ENCODE measurements around the gene NACA2. TPM values are rescaled to one million over a fixed set of nuclear protein-coding genes. Genes with fewer than 3 reads are reported as not detected.

The NACA2 gene
- polyA plus RNA-seq, 1 experiment, result not detected

DNA sequence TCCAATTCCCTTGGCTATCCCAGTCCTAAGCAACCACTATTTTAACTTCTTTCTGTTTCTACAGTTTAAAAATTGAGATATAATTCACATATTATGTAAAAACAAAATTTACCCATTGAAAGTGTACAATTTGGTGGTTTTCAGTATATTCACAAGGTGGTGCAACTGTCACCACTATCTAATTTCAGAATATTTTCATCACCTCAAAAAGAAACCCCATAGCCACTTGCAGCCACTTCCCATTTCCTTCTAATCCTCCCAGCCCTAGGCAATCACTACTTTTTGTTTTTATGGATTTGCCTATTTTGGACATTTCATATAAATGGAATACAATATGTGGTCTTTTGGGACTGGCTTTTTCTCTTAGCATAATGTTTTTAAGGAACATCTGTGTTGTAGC lies 36.1 kb upstream of the NACA2 start:
- no peaks in the 10 kb centered on the region; the same call in 1 of the 2 replicates for H3K27me3 ChIP-seq (ENCODE audit: control insufficient read depth, insufficient read depth, low read length)
- H3K36me3 ChIP-seq (ENCODE audit: control insufficient read depth, insufficient read depth, low read length), result no peaks in the 10 kb centered on the region
- DNase-seq (ENCODE audit: low read depth), result no peak
- ChIA-PET CTCF (no interaction called here), POLR2A (no interaction called here)
- TF ChIP-seq, protein P1, sequence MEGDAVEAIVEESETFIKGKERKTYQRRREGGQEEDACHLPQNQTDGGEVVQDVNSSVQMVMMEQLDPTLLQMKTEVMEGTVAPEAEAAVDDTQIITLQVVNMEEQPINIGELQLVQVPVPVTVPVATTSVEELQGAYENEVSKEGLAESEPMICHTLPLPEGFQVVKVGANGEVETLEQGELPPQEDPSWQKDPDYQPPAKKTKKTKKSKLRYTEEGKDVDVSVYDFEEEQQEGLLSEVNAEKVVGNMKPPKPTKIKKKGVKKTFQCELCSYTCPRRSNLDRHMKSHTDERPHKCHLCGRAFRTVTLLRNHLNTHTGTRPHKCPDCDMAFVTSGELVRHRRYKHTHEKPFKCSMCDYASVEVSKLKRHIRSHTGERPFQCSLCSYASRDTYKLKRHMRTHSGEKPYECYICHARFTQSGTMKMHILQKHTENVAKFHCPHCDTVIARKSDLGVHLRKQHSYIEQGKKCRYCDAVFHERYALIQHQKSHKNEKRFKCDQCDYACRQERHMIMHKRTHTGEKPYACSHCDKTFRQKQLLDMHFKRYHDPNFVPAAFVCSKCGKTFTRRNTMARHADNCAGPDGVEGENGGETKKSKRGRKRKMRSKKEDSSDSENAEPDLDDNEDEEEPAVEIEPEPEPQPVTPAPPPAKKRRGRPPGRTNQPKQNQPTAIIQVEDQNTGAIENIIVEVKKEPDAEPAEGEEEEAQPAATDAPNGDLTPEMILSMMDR (IDR thresholded peaks at IDR 0.05; ENCODE audit: insufficient read depth, low read depth, low read length), result no peak
- H3K4me3 ChIP-seq (ENCODE audit: low read depth, low read length), result no peak overlapping the region

DNA sequence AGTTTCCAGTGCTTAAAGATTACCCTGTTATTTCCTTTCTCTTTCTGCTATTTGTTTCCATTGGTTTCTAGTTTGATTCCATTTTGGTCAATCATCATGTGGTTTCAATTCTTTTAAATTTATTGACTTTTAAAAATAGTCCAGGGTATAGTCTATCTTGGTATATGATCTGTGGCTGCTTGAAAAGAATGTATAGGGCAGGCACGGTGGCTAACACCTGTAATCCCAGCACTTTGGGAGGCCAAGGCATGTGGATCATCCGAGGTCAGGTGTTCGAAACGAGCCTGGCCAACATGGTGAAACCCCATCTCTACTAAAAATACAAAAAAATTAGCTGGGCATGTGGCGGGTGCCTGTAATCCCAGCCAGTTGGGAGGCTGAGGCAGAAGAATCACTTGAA lies 34.5 kb upstream of the NACA2 start:
- Histone ChIP-seq H3K4me3 (ENCODE audit: low read depth, low read length) (no peak overlapping the region), H3K36me3 (ENCODE audit: control insufficient read depth, insufficient read depth, low read length) (no peaks in the 10 kb centered on the region), H3K27me3 (ENCODE audit: control insufficient read depth, insufficient read depth, low read length) (no peaks in the 10 kb centered on the region; the same call in 1 of the 2 replicates)
- TF ChIP-seq, protein P1 (IDR thresholded peaks at IDR 0.05; ENCODE audit: insufficient read depth, low read depth, low read length), result no peak
- ChIA-PET POLR2A (no interaction called here), CTCF (no interaction called here)
- no peak for DNase-seq (ENCODE audit: low read depth)

DNA sequence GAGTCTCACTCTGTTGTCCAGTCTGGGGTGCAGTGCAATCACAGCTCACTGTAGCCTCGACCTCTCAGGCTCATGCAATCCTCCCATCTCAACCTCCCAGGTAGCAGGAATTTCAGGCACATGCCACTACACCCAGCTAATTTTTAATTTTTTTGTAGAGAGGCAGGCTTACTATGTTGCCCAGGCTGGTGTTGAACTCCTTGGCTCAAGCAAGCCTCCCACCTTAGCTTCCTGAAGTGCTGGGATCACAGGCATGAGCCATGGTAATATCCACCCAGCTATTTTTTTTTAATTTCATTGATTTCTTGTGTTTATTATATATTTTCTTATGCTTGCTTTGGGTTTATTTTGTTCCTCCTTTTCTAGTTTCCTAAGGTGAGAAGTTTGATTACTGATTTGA lies 33.9 kb upstream of the NACA2 start:
- no peaks in the 10 kb centered on the region; the same call in 1 of the 2 replicates for H3K27me3 ChIP-seq (ENCODE audit: control insufficient read depth, insufficient read depth, low read length)
- no peaks in the 10 kb centered on the region for H3K36me3 ChIP-seq (ENCODE audit: control insufficient read depth, insufficient read depth, low read length)
- ChIA-PET POLR2A (no interaction called here), CTCF (no interaction called here)
- no peak for DNase-seq (ENCODE audit: low read depth)
- TF ChIP-seq, protein P1 (IDR thresholded peaks at IDR 0.05; ENCODE audit: insufficient read depth, low read depth, low read length), result no peak
- no peak overlapping the region for H3K4me3 ChIP-seq (ENCODE audit: low read depth, low read length)

DNA sequence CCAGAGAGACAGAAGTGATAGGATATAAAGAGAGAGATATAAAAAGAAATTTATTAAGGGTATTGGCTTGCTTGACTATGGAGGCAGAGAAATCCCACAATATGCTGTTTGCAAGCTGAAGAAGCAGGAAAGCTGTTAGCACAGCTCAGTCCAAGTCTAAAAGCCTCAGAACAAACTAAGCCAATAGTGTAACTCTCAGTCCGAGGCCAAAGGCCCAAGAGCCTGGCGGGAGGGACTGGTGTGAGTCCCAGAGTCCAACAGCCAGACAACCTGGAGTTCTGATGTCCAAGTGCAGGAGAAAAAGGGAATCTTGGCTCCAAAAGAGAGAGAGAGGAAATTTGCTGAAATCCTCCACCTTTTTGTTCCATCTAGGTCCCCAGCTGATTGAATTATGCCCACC lies 30.3 kb upstream of the NACA2 start:
- Histone ChIP-seq H3K27me3 (ENCODE audit: control insufficient read depth, insufficient read depth, low read length) (no peaks in the 10 kb centered on the region), H3K4me3 (ENCODE audit: low read depth, low read length) (no peak overlapping the region), H3K36me3 (ENCODE audit: control insufficient read depth, insufficient read depth, low read length) (no peaks in the 10 kb centered on the region)
- ChIA-PET CTCF (interaction anchor here (1.1 to 2.4 kb wide), 3 partner anchors 9 to 221 kb away, joined by 3 to 6 read pairs (median 4); no protein-coding TSS in a partner anchor), POLR2A (no interaction called here)
- TF ChIP-seq, protein P1 (IDR thresholded peaks at IDR 0.05; ENCODE audit: insufficient read depth, low read depth, low read length), result no peak
- no peak for DNase-seq (ENCODE audit: low read depth)

DNA sequence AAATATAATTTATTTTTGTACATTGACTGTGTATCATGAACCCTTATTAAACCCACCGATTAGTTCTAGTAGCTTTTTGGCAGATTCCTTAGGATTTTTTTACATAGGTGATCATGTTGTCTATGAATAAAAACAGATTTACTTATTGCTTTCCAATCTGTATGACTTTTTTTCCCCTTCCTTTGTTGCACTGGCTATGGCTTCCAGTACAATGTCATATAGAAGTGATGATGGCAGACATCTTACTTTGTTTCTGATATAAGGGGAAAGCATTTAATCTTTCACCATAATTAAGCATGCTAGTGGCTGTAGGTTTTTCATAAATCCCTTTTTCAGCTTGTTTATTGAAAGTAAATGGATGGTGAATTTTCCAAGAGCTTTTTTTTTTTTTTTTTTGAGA lies 28.9 kb upstream of the NACA2 start:
- CTCF ChIA-PET, result no interaction called here
- no peak overlapping the region for H3K4me3 ChIP-seq (ENCODE audit: low read depth, low read length)
- POLR2A ChIA-PET, result no interaction called here
- TF ChIP-seq, protein P1 (IDR thresholded peaks at IDR 0.05; ENCODE audit: insufficient read depth, low read depth, low read length), result no peak
- no peaks in the 10 kb centered on the region for H3K27me3 ChIP-seq (ENCODE audit: control insufficient read depth, insufficient read depth, low read length)
- H3K36me3 ChIP-seq (ENCODE audit: control insufficient read depth, insufficient read depth, low read length), result no peaks in the 10 kb centered on the region
- no peak for DNase-seq (ENCODE audit: low read depth)
